H1 (cell line): ENCODE data around the gene SLC43A1. TPM values are rescaled to one million over a fixed set of nuclear protein-coding genes. Genes with fewer than 3 reads are reported as not detected.

Experiments used
- CBX5 ChIP-seq: fragments of 300-800, 300-1000 bp; sonication (generic); IDR thresholded peaks from 2 replicates; pipeline ENCODE4 v1.7.1; 2016; ENCODE audit warnings: antibody characterized with exemption, low read length, low read depth
- CEBPB ChIP-seq: IDR thresholded peaks from 2 replicates; pipeline ENCODE4 v1.6.1; 2012; ENCODE audit warnings: low read depth, low read length
- CREB1 ChIP-seq: IDR thresholded peaks from 2 replicates; pipeline ENCODE4 v1.6.1; 2012; ENCODE audit warnings: inconsistent platforms
- EGR1 ChIP-seq: IDR thresholded peaks from 2 replicates; pipeline ENCODE4 v1.6.1; 2011; ENCODE audit warnings: low read depth, low read length, borderline replicate concordance
- JUND ChIP-seq: IDR thresholded peaks from 2 replicates; pipeline ENCODE4 v1.6.1; 2011; ENCODE audit warnings: mild to moderate bottlenecking, improper control_type of control experiment, low read length
- POLR2AphosphoS5 ChIP-seq: IDR thresholded peaks from 2 replicates; pipeline ENCODE4 v1.6.1; 2011; ENCODE audit warnings: low read depth, low read length
- ZNF274 ChIP-seq: IDR thresholded peaks from 2 replicates; pipeline ENCODE4 v1.7.0; 2012; ENCODE audit warnings: low read length, borderline replicate concordance; ENCODE audit errors: extremely low read depth
- polyA plus RNA-seq, 7 experiments: library from polyadenylated mRNA; depleted of rRNA in 3 of 7; stranded (reverse) in 5 of 7; unstranded in 2 of 7; fragments of >200 nt in 5 of 7; fragments of 200-250 nt in 2 of 7; gene quantifications; 1 replicate in 5 of 7; 2 replicates in 1 of 7; 4 replicates in 1 of 7; pipeline versions ENCODE4 v1.2.1 to v1.2.3, GENCODE V29; 2011 to 2013; ENCODE audit warnings: missing spikeins in 2 of 7, mixed read lengths in 2 of 7
- total RNA-seq: library from RNA; stranded (reverse); fragmentation: NEBNext Ultra II Directional; extraction: Animal tissue kit (Norgen Biotek cat#: 25700); gene quantifications from 2 replicates; pipeline ENCODE4 v1.2.1, GENCODE V29; 2021

The SLC43A1 gene
- total and polyA plus RNA-seq, 2 of the 8 experiments (the other 6 are each of a cell fraction or from before 2014, with no cell fraction given) = 34.5 to 58.0 TPM

DNA sequence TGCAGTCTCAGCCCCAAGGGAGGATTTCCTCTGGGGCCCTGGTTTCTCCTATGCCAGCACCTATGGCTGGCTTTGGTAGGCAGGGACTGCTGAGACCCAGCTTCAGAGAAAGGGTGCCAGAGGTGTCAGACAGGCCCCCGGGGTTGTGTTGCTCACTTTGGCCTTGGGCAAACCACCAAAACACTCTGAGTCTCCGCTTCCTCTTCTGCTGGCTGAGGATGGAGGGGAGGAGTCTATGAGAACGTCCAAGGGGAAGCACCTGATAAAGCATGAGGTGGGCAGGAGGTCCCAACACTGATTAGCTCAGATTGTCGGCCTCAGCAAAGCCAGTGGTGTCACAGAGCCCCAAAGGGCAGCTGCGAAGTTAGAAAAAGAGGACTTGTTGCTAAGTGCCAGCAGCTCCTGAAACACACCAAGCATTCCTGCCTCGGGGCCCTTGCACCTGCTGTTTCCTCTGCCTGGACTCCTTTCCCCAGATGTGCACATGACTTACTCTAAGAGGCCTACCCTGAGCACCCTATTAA lies 32.4 kb upstream of the SLC43A1 start (continued):
- TF ChIP-seq JUND (no peak), CBX5 (no peak), ZNF274 (no peak), CREB1 (no peak), POLR2AphosphoS5 (no peak), CEBPB (no peak), EGR1 (no peak)
